A673 (cell line): ENCODE results near the gene KIAA1549.

Experiments used
- CTCF ChIP-seq: fragments of 300-800, 200-600 bp; sonication (generic); conservative IDR thresholded peaks from 2 replicates; pipeline ENCODE4 v1.5.1; 2017; ENCODE audit warnings: low read depth, mild to moderate bottlenecking, antibody characterized with exemption, low read length, moderate library complexity, mixed read lengths
- EZH2 ChIP-seq: fragments of 200-600 bp; sonication (generic); IDR thresholded peaks from 2 replicates; pipeline ENCODE4 v1.6.1; 2017; ENCODE audit warnings: borderline replicate concordance, low read depth, mild to moderate bottlenecking, mixed read lengths, antibody characterized with exemption, low read length; ENCODE audit not compliant: poor library complexity, severe bottlenecking

GRCh38 chr7:138974103-138974502, 7.1 kb downstream of the KIAA1549 start:
- TF ChIP-seq CTCF = no peak
- TF ChIP-seq EZH2 = no peak
